SHP77 treated with DMSO at 0.1 percent for 48 hours (cell line): Measurements from ENCODE around the gene AURKB.
A peak's percentile ranks its signal among the peaks of the same experiment; 100 is the strongest.

Source experiments
- DNase-seq: peaks from one replicate; lab custom pipeline; 2025; lab: John Stamatoyannopoulos, UW

Gene AURKB

GRCh38 chr17:8161289-8162232, 48.8 kb downstream of the AURKB start:
- no peak for DNase-seq

- DNase-seq = no peak
Observed at GRCh38 chr17:8160741-8161221, 49.6 kb downstream of the AURKB start.

- DNase-seq = no peak
Observed at GRCh38 chr17:8160224-8160577, 50.2 kb downstream of the AURKB start.

GRCh38 chr17:8159459-8160223, 50.7 kb downstream of the AURKB start:
- no peak for DNase-seq

GRCh38 chr17:8159032-8159400, 51.4 kb downstream of the AURKB start:
- no peak for DNase-seq

GRCh38 chr17:8158267-8159031, 51.9 kb downstream of the AURKB start:
- DNase-seq = peak; percentile 74

GRCh38 chr17:8156246-8156992, 54.0 kb downstream of the AURKB start:
- DNase-seq = peak; percentile 100

GRCh38 chr17:8155996-8156245, 54.5 kb downstream of the AURKB start:
- DNase-seq = no peak

GRCh38 chr17:8155231-8155995, 55.0 kb downstream of the AURKB start:
- no peak for DNase-seq
